HG03342 (cell line): ENCODE measurements around the gene ADCY3.

ENCODE experiments used
- ATAC-seq: cut with Tn5 transposase; IDR thresholded peaks from one replicate; pipeline ENCODE4 v1.9.1; 2021; ENCODE audit warnings: mild to moderate bottlenecking, moderate library complexity; ENCODE audit not compliant: unreplicated experiment

The ADCY3 gene

DNA sequence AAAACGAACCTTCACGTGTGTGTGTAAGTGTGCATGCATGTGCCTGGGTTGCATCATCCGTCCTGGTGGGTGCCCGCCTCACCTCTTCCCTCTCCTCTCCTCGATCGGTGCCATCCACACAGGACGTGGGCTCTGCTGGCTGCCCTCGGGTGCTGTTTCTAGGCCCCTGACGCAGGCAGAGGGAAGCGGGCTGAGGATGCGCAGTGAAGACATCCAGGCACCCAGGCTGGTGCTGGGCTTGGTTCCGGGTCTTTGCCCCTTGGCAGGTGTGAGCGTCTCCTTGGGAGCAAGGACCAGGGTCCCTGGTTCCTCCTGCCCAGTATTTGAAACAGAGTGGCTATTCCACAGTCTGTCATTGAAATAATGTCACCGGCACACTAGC lies 6.2 kb upstream of the ADCY3 start:
- no peak for ATAC-seq

DNA sequence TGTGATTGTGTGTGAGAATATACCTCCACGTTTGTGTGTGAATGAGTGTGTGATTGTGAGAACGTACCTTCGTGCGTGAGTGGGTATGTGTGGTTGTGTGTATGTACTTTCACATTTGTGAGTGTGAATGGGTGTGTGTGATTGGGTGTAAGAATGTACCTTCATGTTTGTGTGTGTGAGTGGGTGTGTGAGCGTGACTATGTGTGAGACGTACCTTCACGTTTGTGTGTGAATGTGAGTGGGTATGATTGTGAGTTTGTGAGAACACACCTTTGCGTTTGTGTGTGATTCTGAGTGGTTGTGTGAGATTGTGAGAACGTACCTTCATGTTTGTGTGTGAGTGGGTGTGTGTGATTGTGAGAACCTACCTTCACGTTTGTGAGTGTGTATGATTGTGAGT lies 5.8 kb upstream of the ADCY3 start:
- no peak for ATAC-seq

DNA sequence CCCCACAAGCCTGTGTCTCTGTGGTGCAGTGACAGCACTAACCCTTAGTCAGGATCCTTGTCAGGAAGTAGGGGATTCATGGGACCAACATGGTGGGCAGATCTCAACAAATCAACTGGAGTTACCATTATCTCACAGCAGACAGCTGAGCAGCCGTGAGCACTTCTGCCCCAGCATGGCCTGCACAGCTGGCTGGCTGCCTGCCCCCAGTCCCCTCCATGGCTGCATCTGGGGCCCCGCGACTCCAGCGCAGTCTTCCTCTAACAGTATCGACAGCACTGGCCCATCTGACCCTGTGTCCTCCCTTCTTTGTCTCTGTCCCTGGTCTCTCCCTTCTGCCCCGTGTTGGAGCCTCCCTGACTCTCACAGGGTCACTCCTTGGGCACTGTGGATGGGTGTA lies 4.7 kb upstream of the ADCY3 start:
- no peak for ATAC-seq

DNA sequence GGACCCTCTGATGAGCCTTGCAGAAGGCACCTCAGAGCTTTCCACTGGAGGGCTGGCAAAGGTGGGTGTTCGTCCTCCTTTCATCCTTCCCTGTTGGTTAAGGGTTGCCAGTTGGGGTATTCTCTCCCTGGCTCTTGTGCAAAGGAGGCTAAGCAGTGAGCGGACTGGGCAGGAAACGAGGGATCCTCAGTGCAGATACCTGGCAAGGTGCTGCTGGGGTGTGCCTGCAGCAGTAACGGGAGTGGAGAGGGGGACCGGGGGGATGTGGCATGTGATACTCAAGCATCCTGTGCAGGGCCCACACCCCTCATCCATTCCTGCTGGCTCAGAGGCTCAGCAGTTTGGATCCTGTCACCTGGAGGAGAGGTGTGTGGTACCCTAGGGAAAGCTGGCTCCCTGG lies 4.2 kb upstream of the ADCY3 start:
- no peak for ATAC-seq

DNA sequence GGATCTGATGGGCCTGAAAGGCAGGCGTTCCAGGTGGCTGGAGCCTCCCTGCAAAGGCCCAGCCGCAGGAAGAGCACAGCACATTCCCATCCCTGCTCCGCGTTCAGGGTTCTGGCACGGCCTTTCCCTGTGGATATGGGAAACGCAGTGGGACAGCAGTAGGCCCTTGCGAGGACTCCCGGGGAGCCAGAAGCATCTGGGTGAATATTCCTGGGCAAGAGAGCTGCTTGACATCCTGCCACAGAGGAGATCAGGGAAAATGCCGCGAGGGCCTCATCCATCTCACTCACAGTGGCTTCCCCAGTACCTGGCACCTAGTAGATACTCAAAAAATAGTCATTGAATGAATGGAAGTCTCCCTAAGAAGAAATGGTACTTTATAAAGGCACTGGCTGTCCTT lies 3.1 kb upstream of the ADCY3 start:
- no peak for ATAC-seq

DNA sequence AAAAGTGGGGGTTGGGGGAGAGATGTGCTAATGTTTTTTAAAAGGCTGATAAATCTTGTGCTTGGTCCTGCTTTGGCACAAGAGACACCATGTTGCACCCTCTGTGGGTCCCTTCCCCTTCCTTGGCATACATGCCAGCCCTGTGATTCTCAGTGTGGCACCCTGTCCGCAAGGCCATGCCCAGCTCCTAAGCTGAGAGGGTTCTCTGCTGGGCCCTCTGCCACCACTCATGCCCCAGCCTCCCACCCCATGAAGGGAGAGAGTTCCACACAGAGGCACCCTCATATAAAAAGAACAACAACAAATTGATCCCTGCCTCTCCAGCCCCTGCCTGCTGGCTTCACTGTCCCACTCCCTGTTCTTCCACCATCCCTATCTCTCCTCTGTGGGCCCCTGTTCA lies 2.5 kb upstream of the ADCY3 start:
- no peak for ATAC-seq

DNA sequence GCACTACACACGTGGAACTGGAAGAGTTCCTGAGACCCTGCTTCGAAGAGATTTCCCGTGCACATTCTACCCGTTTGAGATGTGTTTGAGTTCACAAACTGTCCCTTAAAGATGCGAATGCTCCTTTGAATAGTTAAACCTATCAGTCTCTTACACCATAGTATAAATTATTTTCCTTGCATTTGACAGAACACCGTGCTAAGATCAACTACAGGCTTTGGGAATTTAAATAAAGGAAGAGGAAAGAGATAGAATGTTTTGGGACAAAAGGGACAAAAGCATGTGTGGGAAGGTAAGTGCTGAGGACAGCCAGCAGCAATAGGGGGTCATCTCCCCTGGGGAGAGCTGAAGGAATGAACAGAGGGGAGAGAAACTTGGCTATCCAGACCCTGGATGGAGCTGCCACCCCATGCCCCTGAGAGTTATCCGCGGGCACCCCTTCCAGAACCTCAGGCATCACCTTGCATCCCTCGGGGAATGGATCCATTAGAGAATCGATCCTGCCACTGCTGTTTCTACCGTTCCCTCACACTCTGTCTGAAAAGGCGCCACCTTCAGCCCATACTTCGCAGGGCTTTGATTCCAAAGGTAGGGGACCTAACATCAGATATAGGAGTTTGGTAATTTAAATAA lies 888 bp upstream of the ADCY3 start:
- no peak for ATAC-seq

DNA sequence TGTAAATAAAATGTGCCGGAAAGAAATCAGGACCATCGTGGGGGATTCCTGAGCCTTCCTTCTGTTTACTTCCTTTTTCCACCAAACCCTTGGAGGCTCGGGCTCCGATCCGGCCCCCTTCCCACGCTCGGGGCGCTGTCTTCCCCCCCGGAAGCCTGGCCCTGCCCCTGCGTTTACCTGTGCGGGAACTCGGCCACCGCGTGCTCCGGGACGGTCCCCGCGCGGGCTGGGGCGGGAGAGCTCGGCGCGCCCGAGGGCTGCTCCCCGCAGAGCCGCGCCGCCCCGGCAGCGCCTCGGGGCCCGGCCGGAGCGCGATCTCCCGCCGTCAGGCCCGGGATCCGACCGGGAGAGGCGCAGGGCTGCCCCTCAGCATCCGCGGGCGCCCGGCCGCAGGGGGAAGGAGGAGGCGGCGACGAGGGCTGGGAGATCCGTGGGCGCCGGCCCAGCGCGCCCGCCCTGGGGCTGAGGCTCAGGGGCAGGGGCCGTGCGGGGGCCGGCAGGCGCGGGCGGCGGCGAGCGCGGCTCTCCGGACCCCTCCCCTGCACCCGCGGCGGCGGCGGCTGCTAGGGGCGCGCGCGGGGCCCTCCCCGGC lies 435 bp downstream of the ADCY3 start:
- peak; percentile 23 for ATAC-seq

DNA sequence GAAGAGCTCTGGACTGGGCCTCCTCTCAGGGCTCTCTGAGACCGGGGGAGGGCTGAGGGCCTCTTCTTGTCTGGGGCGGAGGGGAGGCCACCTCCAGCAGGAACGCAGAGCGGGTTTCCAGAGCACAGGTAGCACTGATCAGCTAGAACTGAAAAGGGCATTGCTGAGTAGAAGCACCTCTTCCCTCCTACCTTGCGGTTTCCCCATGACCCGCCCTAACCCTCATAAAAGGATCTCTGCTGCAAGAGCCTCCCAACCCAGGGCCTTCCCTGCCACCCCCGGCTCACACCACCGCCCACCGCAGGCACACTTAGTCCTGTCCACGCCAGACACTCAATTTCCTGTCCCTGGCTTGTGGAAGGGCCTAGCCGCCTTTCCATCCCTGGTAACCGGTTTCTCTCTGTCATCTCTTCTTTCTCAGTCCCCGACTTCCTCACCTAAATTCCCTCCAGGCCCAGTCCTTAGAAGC lies 966 bp downstream of the ADCY3 start:
- no peak for ATAC-seq

DNA sequence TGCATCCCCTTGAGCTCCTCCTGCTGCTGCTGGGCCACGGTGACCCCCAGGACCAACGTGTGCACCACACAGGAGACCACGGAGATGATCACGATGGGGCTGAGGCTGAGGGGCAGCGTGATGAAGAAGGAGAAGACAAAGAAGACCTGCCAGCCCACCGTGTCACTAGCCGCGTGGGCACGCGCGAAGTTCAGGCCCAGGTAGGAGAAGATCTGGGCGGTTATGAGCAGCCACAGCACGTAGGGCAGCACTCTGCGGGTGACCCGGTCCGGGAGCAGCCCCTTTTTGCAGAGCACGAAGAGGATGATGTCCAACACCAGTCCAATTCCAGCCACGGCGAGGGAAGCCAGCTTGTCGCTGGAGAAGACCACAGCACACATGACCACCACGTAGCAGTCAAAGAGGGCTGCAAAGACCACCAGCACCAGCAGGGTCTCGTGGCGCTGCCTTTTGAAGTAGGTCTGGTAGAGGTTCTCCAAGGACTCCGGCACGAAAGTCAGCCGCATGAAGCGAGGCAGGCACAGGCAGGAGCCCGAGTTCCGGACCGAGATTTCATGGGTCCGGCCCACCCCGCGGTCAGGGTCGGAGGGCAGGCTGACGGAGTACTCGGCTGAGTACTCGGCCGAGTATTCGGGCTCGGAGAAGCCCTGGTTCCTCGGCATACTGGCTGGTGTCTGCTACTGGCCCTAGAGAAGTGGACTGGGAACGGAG lies 1.6 kb downstream of the ADCY3 start:
- no peak for ATAC-seq

DNA sequence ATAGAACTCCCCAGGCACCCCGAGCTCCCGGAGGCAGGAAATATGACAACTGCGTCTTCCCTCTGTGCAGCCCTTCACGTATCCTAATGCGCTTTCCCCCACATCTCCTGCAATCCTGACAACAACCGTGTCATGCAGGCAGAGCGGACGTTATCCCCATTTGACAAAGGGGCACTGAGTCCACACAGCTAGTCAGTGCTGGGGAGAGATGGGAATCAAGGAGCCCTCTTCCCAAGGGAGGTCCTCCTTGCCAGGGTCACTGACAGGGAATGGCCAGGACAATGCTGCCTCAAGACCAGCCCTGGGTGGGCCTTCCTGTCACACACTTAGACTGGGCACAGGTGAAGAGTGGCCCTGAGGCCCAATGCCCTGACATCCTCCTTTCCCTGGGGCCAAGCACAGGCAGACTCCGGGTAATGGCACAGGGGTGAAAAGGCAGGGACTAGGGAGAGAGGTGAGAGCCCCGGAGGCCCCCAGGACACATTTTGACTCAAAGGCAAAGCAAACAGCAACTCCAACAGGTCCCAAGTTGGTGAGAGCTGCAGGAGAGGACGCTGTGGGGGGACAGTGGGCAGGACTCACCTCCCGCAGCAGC lies 2.2 kb downstream of the ADCY3 start:
- no peak for ATAC-seq

DNA sequence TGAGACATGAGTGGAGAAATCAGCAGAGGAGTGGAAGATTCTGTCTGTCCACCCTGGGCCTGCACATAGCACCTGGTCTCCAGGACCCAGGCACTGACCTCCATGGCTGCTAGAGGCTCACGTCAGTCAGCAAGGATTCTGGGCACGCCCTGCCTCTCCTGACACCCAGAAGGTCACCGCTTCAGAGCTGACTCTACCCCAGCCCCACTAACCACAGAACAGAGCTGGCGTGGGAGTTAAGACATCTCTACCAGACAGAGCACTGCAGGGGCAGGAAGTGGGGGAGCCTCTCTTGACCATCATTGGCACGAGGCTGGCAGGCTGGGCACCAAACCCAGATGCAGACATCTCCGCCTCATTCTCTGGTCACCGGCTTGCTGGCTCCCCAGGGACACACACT lies 3.0 kb downstream of the ADCY3 start:
- ATAC-seq, result no peak

DNA sequence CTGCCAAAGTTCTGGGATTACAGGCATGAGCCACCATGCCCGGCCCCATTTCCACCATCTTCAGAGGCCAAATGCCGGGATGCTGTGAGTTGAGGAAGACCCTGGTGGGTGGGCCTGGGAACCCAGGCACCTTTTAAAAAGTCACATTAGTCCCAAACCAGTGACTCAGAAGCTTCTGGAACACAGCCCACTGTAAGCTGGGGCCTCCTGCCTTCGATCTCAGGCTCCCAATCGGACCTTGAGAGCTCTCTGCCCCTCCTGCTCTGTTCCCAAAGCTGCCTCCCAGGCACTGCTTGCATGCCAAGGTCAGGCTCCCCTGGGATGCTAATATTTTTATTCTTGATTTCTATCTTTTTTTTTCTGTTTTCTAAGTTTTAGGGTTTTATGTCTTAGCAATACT lies 4.2 kb downstream of the ADCY3 start:
- no peak for ATAC-seq

DNA sequence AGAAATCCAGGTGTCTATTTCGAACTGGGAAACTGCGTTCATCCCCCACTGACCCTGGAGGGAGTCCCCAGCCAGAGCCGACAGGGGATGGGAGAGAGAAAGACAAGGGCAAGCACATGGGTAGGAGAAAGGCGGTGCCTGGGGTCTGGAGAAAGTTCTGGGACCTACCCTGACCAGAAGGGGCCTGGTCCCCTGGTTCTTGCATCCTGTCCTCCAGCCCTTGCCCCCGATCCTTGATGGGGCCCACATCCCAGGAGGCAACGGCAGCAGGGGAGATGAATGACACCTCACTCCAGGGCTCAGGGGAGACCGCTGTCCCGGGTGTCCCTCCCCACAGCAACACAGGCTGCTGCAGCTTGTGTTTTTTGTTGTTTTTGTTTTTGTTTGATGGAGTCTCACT lies 4.9 kb downstream of the ADCY3 start:
- ATAC-seq, result no peak

DNA sequence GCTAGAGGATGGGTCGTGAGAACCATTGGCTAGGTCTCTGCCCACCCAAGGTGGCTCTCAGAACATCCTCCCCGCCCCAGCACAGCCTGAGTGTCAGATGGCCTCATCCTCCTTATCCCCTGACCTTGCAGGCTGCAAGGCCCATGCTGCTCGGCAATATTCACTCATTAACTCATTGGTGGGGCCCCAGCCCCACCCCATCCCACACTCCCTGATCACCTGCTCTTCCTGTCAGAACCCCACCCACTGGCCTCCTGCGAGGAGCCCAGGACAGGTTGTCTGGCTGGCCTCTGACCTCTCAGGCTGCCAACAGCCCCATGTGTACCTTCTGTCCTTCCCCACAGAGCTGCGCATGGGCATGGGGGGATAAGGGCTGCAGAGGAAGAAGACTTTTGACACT lies 5.3 kb downstream of the ADCY3 start:
- no peak for ATAC-seq

DNA sequence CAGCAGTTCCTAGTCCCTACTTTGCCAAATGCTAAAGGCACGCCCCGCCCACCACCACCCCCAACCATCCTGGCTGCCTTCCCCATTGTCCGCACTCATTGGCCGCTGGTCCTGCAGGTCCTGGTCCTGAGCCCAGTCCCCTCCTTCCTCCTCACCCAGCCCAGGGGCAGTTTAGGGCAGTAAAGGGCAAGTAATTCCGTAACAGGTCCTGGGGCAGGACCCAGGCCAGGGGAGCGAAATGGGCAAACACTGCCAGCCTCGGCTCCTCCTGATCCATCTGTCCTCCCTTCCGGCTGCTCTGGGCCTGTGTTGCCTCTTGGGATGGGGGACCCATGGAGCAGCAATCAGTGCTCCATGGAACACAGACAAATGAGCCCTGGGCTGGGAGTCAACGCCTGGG lies 6.1 kb downstream of the ADCY3 start:
- ATAC-seq, result no peak

DNA sequence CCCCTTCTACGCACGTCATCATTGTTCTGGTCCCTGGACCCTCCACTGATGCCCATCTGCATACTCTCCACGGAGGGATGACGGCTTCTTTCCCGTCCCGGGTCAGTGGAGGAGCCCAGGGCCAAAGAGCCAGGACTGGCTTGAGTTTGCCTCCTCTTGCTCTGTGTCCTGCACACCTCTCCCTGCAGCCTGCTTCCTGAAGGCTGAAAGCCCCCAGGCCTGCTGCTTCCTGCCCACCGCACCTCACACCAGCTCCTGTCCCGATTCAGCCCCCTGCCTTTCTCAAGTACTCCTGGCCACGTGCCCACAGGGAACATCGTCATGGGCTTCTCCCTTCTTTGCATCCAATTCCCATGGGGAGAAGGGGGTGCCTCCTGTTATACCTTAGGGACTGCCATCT lies 7.1 kb downstream of the ADCY3 start:
- ATAC-seq, result no peak

DNA sequence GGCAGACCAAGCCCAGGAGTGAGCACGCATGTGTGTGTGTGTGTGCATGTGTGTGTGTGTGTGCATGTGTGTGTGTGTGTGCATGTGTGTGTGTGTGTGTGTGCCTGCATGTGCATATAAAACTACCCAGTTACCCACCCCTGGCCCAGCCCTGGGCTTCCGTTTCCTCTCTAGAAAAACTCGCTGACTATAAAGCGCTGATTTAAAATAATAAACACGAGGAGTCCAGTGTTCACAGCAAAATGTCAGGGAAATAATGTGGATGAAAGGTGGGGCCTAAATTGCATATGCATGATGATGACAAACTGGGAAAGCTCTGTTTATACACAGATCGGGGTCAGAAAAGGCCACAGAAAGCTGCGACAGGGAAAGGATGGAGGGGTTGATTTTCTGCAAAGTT lies 7.5 kb downstream of the ADCY3 start:
- ATAC-seq, result no peak

DNA sequence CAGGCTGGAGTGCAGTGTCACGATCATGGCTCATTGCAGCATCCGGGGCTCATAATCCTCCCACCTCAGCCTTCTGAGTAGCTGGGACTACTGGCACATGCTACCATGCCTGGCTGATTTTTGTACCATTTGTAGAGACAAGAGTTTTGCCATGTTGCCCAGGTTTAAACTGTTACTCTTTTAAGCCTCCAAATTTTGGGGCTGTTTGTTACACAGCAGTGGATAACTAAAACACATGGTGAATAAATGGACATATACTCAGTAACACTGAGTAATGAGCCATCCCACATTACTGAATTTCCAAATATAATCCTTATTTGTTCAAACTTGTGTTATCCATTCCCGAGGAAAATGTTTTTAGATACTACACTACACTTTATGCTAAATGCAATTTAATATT lies 9.8 kb downstream of the ADCY3 start:
- ATAC-seq, result no peak

DNA sequence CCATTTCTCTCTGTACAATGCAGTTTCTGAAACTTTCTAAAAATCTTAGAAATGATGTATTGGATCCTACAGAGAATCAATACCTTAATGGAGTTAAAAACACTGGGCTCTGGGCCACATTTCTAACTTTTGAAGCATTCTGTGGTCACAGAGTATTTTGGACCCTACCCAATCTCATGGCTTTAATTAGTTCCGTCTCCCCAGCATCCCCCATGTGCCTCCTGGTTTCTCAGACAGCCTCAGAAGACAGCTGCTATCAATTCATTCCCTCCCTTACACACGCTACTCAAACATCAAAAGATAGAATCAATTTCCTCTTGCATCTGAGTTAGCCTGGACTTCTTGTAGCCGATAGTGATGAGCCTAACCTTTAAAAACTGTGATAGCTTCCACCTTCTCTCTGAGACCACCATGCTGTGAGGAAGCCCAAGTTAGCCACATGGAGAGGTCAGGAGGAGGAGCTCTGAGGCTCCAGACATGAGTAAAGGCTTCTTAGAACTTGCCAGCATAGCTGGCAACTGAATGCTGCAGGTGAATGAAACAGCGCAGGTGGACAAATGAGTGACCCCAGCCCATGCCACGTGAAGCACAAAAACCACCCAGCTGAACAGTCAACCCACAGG lies 10.4 kb downstream of the ADCY3 start:
- ATAC-seq, result no peak

DNA sequence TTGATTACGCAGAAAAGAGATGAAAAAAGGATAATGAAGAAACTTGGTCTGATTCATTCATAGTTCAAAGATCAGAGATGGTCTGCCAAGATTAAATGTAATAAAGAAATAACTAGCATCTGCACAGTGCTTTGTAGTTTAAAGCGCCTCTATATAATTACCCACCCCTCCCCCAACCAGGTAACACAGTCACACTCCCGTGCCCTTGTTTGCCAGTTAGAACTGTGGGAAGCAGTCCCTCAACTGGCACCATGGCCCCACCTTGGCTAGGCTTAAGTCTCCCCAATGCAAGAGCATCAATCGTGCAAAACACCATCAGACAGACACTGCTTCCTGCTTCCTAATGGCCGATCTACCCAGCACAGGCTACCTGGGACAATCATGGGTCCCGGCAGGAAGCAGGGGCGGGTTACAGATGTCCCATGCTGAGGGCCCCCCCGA lies 11.6 kb downstream of the ADCY3 start:
- no peak for ATAC-seq

DNA sequence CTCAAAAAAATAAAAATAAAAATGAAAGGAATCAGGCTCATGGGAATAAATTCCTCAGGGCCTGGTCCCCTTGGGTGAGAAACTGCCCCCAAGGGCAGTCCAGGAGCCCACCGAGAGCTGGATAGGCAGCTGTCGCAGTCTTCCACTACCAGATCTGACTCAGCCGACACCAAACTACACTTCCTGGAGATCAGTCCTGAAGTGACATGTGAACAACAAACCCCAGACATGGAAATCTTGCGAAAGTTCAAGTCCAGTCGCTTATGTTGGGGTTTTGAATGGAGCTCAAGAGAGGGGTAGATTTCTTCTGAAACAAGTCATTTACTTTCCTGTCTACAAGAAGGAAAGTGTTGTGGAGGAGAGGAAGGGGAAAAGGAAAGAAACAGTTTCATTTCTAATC lies 12.9 kb downstream of the ADCY3 start:
- ATAC-seq, result no peak
